Cardiac septum (tissue), 1 donor: ENCODE measurements around the gene TFIP11. TPM values are rescaled to one million over a fixed set of nuclear protein-coding genes. Genes with fewer than 3 reads are reported as not detected.

Source experiments
- DNase-seq: peaks from one replicate; pipeline ENCODE4 v3.0.0-alpha.2; 2020; ENCODE audit warnings: low spot score
- intact Hi-C: fragments of 100-400 bp; cut with DNase I; formaldehyde crosslinking; loops from one replicate; pipeline ENCODE4 v1.14.0; 2022
- total RNA-seq: library from RNA; stranded (reverse); fragmentation: NEBNext Ultra II Directional; extraction: Animal tissue kit (Norgen Biotek cat#: 25700); gene quantifications from one replicate; pipeline ENCODE4 v1.2.1, GENCODE V29; 2021
- donor health status: DM: no; HTN: no; CAD: no.

The TFIP11 gene
- total RNA-seq, 1 donor from 2014 or later, result 18.0 TPM

- intact Hi-C loops, result loop anchor here (2.0 kb wide), 1 partner anchor 30 kb away; the partner anchor contains the start of gene TFIP11
- no peak for DNase-seq
These were observed 29.2 kb downstream of the TFIP11 start for GRCh38 chr22:26483043-26483438.

- DNase-seq, result no peak
- intact Hi-C loops, result loop anchor here (2.0 kb wide), 1 partner anchor 31 kb away; the partner anchor contains the start of gene TFIP11
These were observed 30.1 kb downstream of the TFIP11 start for GRCh38 chr22:26482161-26482560.

- DNase-seq, result no peak
- intact Hi-C loops, result loop anchor here (2.0 kb wide), 1 partner anchor 31 kb away; the partner anchor contains the start of gene TFIP11
These were observed 30.6 kb downstream of the TFIP11 start for GRCh38 chr22:26481694-26482093.

- no peak for DNase-seq
- intact Hi-C loops, result no loop called here
These were observed 31.1 kb downstream of the TFIP11 start for GRCh38 chr22:26481112-26481693.

- intact Hi-C loops, result no loop called here
- DNase-seq, result no peak
These were observed 31.7 kb downstream of the TFIP11 start for GRCh38 chr22:26480611-26480932.

- intact Hi-C loops, result no loop called here
- DNase-seq, result no peak
These were observed 32.3 kb downstream of the TFIP11 start for GRCh38 chr22:26479792-26480610.

- intact Hi-C loops, result no loop called here
- DNase-seq, result no peak
These were observed 33.1 kb downstream of the TFIP11 start for GRCh38 chr22:26479043-26479791.

- no peak for DNase-seq
- intact Hi-C loops, result no loop called here
These were observed 34.9 kb downstream of the TFIP11 start for GRCh38 chr22:26477341-26477731.

- DNase-seq, result no peak
- intact Hi-C loops, result no loop called here
These were observed 35.5 kb downstream of the TFIP11 start for GRCh38 chr22:26476705-26477340.

- DNase-seq, result no peak
- intact Hi-C loops, result no loop called here
These were observed 37.6 kb downstream of the TFIP11 start for GRCh38 chr22:26474682-26475081.

- intact Hi-C loops, result no loop called here
- no peak for DNase-seq
These were observed 40.8 kb downstream of the TFIP11 start for GRCh38 chr22:26471522-26471921.

- intact Hi-C loops, result no loop called here
- no peak for DNase-seq
These were observed 41.5 kb downstream of the TFIP11 start for GRCh38 chr22:26470807-26471206.

GRCh38 chr22:26466196-26466595, 46.1 kb downstream of the TFIP11 start:
- intact Hi-C loops, result no loop called here
- DNase-seq, result no peak

- DNase-seq, result no peak
- intact Hi-C loops, result loop anchor here (5.0 kb wide), 1 partner anchor 97 kb away; no protein-coding TSS in a partner anchor
These were observed 48.0 kb downstream of the TFIP11 start for GRCh38 chr22:26464312-26464711.

GRCh38 chr22:26463688-26464087, 48.6 kb downstream of the TFIP11 start:
- intact Hi-C loops, result loop anchor here (5.0 kb wide), 1 partner anchor 96 kb away; no protein-coding TSS in a partner anchor
- no peak for DNase-seq

GRCh38 chr22:26463101-26463661, 49.1 kb downstream of the TFIP11 start:
- DNase-seq, result no peak
- intact Hi-C loops, result loop anchor here (5.0 kb wide), 1 partner anchor 96 kb away; no protein-coding TSS in a partner anchor

GRCh38 chr22:26462641-26463040, 49.6 kb downstream of the TFIP11 start:
- DNase-seq, result no peak
- intact Hi-C loops, result loop anchor here (5.0 kb wide), 1 partner anchor 95 kb away; no protein-coding TSS in a partner anchor

- intact Hi-C loops, result loop anchor here (5.0 kb wide), 1 partner anchor 95 kb away; no protein-coding TSS in a partner anchor
- DNase-seq, result no peak
These were observed 50.2 kb downstream of the TFIP11 start for GRCh38 chr22:26462051-26462450.

GRCh38 chr22:26461188-26461810, 51.0 kb downstream of the TFIP11 start:
- no peak for DNase-seq
- intact Hi-C loops, result loop anchor here (5.0 kb wide), 1 partner anchor 94 kb away; no protein-coding TSS in a partner anchor
